Right atrium auricular region (tissue), 2 donors: ENCODE measurements around the gene ABCD3. TPM values are rescaled to one million over a fixed set of nuclear protein-coding genes. Genes with fewer than 3 reads are reported as not detected.

Experiments used
- DNase-seq: peaks from one replicate; pipeline ENCODE4 v3.0.0-alpha.2; 2019; ENCODE audit warnings: low spot score
- H3K27ac ChIP-seq, 2 donors: fragments of 200-600 bp; sonication (generic); 1 replicate in 1 of 2; 2 replicates in 1 of 2; pipeline ENCODE4 v1.5.1; 2016 to 2019
- H3K27me3 ChIP-seq, 2 donors: fragments of 200-600 bp; sonication (generic); one replicate each; pipeline versions ENCODE4 v1.5.1 to v1.6.0; 2017 to 2019
- H3K36me3 ChIP-seq: fragments of 200-600 bp; sonication (generic); one replicate; pipeline ENCODE4 v1.5.1; 2016
- H3K4me1 ChIP-seq, 2 donors: fragments of 200-600 bp; sonication (generic); one replicate each; pipeline versions ENCODE4 v1.5.1 to v1.6.0; 2017 to 2019
- H3K4me3 ChIP-seq, 2 donors: fragments of 200-600 bp; sonication (generic); 1 replicate in 1 of 2; 2 replicates in 1 of 2; pipeline ENCODE4 v1.5.1; 2017 to 2019; ENCODE audit warnings: mild to moderate bottlenecking in 1 of 2, moderate library complexity in 1 of 2
- H3K9me3 ChIP-seq, 2 donors: fragments of 200-600 bp; sonication (generic); one replicate each; pipeline ENCODE4 v1.5.1; 2019
- total RNA-seq, 2 donors: library from RNA; depleted of rRNA; stranded (reverse); fragments of >200 nt; gene quantifications; one replicate each; pipeline ENCODE4 v1.1.0, GENCODE V29; 2016
- TF ChIP-seq, protein P1 (sequence below), 2 donors: fragments of 200-600 bp; sonication (generic); IDR thresholded peaks; one replicate each; pipeline ENCODE4 v1.5.1; 2019; ENCODE audit warnings: antibody characterized with exemption in 2 of 2

The ABCD3 gene
- total RNA-seq, 2 donors from 2014 or later, result 24.6 to 54.1 TPM

DNA sequence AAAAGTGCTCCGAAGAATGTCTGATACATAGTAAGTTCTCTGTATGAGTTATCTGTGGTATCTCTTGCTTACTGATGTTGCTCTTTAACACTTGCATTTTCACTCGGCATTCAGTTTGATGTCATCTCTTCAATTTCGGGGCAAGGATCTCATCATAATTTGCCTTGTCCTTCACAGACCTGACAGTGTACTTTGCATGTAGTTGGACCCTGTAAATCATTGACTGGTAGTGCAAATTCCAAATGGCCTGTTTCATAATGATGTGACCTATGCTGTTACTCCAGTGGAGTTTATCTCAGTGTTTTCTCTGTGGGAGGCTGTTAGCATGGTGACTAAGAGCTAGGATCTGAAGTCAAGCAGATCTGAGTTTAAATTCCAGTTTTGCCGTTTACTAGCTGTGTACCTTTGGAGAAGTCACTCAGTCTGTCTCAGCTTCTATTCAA lies 34.2 kb upstream of the ABCD3 start:
- Histone ChIP-seq H3K4me3 (no peak overlapping the region), H3K36me3 (no peaks in the 10 kb centered on the region), H3K9me3 (no peaks in the 10 kb centered on the region), H3K27me3 (no peaks in the 10 kb centered on the region), H3K4me1 (no peaks in the 10 kb centered on the region), H3K27ac (no peak overlapping the region)
- TF ChIP-seq, protein P1, sequence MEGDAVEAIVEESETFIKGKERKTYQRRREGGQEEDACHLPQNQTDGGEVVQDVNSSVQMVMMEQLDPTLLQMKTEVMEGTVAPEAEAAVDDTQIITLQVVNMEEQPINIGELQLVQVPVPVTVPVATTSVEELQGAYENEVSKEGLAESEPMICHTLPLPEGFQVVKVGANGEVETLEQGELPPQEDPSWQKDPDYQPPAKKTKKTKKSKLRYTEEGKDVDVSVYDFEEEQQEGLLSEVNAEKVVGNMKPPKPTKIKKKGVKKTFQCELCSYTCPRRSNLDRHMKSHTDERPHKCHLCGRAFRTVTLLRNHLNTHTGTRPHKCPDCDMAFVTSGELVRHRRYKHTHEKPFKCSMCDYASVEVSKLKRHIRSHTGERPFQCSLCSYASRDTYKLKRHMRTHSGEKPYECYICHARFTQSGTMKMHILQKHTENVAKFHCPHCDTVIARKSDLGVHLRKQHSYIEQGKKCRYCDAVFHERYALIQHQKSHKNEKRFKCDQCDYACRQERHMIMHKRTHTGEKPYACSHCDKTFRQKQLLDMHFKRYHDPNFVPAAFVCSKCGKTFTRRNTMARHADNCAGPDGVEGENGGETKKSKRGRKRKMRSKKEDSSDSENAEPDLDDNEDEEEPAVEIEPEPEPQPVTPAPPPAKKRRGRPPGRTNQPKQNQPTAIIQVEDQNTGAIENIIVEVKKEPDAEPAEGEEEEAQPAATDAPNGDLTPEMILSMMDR (IDR thresholded peaks at IDR 0.05), result no peak
- DNase-seq, result no peak

DNA sequence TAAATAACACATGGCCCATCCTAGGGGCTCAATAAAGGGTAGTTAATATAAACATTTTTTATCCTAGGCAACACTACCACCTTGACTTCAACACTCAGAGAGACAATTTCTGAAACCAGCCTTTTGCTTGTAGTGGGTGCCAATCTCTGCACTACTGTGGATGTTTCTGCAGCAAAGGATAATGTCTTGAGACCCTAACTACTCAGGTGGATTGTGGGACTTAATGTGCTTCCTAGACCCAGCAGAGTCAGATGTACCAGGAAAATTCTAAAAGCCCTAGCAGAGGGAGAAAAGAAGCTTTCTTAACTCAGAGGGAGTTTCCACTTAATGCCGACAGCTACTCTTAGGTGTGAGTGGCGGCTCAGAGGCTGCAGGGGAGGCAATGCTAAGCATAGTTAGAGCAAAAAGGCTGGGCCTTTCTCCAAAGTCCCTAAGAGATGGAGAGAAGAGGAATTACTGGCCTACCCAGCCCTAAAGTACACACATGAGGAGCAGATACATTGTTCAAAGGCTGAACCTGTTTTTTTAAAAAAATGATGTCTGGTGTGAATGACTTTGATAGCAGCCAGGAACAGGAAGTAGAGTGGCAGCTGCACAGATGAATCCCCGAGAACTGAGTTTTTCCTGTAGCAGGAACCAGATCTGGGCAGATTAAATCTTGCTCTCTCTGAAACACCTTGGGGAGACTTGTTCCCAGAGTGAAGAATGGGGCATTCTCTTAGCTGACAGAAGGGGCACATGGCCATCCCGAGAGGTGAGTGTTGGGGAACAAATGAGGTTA lies 33.5 kb upstream of the ABCD3 start:
- no peaks in the 10 kb centered on the region for H3K36me3 ChIP-seq
- TF ChIP-seq, protein P1 (IDR thresholded peaks at IDR 0.05), result no peak
- no peak overlapping the region for H3K27ac ChIP-seq
- no peaks in the 10 kb centered on the region for H3K9me3 ChIP-seq
- no peak for DNase-seq
- no peaks in the 10 kb centered on the region for H3K27me3 ChIP-seq
- H3K4me1 ChIP-seq, result no peaks in the 10 kb centered on the region
- no peak overlapping the region for H3K4me3 ChIP-seq

DNA sequence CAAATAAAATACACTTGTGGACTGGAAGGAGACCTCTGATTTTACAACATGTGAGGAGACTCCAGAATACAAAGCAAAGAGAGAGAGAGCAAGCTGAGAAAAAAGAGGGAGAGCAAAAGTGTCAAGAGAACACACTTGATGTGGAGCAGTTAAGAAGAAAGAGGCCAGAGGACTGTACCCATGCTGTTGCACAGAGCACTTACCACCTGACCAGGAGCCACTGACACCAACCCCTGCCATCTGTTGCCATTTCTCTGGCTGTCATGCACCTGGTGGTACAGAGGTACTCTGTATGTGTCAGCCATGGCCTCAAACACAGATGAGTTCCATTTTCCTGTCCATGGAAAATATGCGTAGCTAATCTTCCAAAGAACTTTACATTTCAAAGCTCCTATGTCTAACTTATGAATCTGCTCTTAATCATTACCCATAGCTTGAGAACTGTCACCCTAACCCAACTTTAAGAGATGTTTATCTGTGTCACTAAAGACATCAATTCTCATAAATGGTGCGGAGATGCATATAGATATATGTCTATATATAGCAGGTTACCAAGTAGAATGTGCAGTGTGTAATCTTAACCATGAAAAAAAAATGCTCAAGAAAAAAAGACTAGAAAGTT lies 32.8 kb upstream of the ABCD3 start:
- H3K4me1 ChIP-seq, result no peaks in the 10 kb centered on the region
- TF ChIP-seq, protein P1 (IDR thresholded peaks at IDR 0.05), result no peak
- DNase-seq, result no peak
- H3K4me3 ChIP-seq, result no peak overlapping the region
- H3K27me3 ChIP-seq, result no peaks in the 10 kb centered on the region
- H3K27ac ChIP-seq, result no peak overlapping the region
- H3K36me3 ChIP-seq, result no peaks in the 10 kb centered on the region
- no peaks in the 10 kb centered on the region for H3K9me3 ChIP-seq

DNA sequence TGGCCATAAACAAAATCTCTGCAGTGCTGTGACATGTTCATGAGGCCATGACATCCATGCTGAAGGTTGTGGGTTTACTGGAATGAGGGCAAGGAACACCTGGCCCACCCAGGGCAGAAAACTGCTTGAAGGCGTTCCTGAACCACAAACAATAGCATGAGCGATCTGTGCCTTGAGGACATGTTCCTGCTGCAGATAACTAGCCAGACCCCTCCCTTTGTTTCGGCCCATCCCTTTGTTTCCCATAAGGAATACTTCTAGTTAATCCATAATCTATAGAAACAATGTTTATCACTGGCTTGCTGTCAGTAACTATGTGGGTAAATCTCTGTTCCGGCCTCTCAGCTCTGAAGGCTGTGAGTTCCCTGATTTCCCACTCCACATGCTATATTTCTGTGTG lies 28.9 kb upstream of the ABCD3 start:
- H3K27ac ChIP-seq, result no peak overlapping the region
- no peaks in the 10 kb centered on the region for H3K36me3 ChIP-seq
- DNase-seq, result no peak
- H3K4me3 ChIP-seq, result no peak overlapping the region
- H3K4me1 ChIP-seq, result no peaks in the 10 kb centered on the region
- TF ChIP-seq, protein P1 (IDR thresholded peaks at IDR 0.05), result no peak
- H3K9me3 ChIP-seq, result no peaks in the 10 kb centered on the region
- H3K27me3 ChIP-seq, result no peaks in the 10 kb centered on the region

DNA sequence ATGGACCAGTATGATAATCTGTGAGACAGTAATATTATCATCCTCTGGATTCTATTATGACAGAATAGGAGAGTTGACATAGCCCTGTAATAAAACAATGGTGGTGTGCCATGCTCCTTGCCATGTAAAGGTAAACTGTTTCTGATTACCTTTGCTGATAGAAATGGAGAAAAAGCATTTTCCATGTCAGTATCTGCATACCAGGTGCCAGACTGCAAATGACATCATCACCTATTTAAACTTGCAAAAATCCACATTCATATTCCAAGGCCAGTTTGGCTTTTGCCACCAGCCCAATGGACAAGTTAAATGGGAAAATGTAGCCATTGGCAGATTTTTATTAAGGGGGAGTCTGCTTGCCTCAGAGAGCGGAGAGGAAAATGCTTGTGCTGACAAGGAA lies 23.9 kb upstream of the ABCD3 start:
- no peaks in the 10 kb centered on the region for H3K9me3 ChIP-seq
- no peak for DNase-seq
- TF ChIP-seq, protein P1 (IDR thresholded peaks at IDR 0.05), result no peak
- no peak overlapping the region for H3K4me3 ChIP-seq
- H3K36me3 ChIP-seq, result no peaks in the 10 kb centered on the region
- H3K27me3 ChIP-seq, result no peaks in the 10 kb centered on the region
- H3K4me1 ChIP-seq, result no peaks in the 10 kb centered on the region
- H3K27ac ChIP-seq, result no peak overlapping the region
